ENCODE measurements around the gene RBL1.
"Not testable (repeated sequence)": the region's sequence is repeated elsewhere in the genome, so short reads cannot be mapped to it uniquely, and the experiment has no call there.

The RBL1 gene

GRCh38 chr20:37032077-37032476 lies 63.7 kb downstream of the RBL1 start:
- TF ChIP-seq CTCF (IDR thresholded peaks at IDR 0.05; ENCODE audit: low read depth, low read length, missing control alignments): no peak
- Histone ChIP-seq H3K4me3 (ENCODE audit: low read depth, low read length) (no peak overlapping the region), H3K36me3 (replicated peaks) (no peaks in the 10 kb centered on the region), H3K27ac (no peak overlapping the region), H3K27me3 (replicated peaks) (no peaks in the 10 kb centered on the region)
- no peak for DNase-seq
- in situ Hi-C loops (cut with HindIII; ENCODE audit: low pct_ligation_motif_present, low sequenced_read_pairs): no loop called here

- in situ Hi-C loops (cut with HindIII; ENCODE audit: low pct_ligation_motif_present, low sequenced_read_pairs): no loop called here
- no peak overlapping the region for H3K27ac ChIP-seq
- H3K4me3 ChIP-seq (ENCODE audit: low read depth, low read length): no peak overlapping the region
- no peaks in the 10 kb centered on the region for H3K27me3 ChIP-seq (replicated peaks)
- DNase-seq: no peak
- H3K36me3 ChIP-seq (replicated peaks): no peaks in the 10 kb centered on the region
- TF ChIP-seq CTCF (IDR thresholded peaks at IDR 0.05; ENCODE audit: low read depth, low read length, missing control alignments): no peak
These were observed 75.2 kb downstream of the RBL1 start for GRCh38 chr20:37020636-37021035.

- DNase-seq; H3K4me3 ChIP-seq (ENCODE audit: low read depth, low read length); H3K27me3 ChIP-seq (replicated peaks); H3K27ac ChIP-seq; H3K36me3 ChIP-seq (replicated peaks); in situ Hi-C loops (cut with HindIII; ENCODE audit: low pct_ligation_motif_present, low sequenced_read_pairs): not testable (repeated sequence)
These were observed 83.2 kb downstream of the RBL1 start for GRCh38 chr20:37012631-37013030.

- H3K36me3 ChIP-seq (replicated peaks); in situ Hi-C loops (cut with HindIII; ENCODE audit: low pct_ligation_motif_present, low sequenced_read_pairs); H3K27me3 ChIP-seq (replicated peaks); H3K27ac ChIP-seq; DNase-seq; H3K4me3 ChIP-seq (ENCODE audit: low read depth, low read length): not testable (repeated sequence)
These were observed 83.9 kb downstream of the RBL1 start for GRCh38 chr20:37011858-37012257.

- no peak overlapping the region for H3K4me3 ChIP-seq (ENCODE audit: low read depth, low read length)
- no peak overlapping the region for H3K27ac ChIP-seq
- in situ Hi-C loops (cut with HindIII; ENCODE audit: low pct_ligation_motif_present, low sequenced_read_pairs): no loop called here
- DNase-seq: no peak
- no peaks in the 10 kb centered on the region for H3K27me3 ChIP-seq (replicated peaks)
- H3K36me3 ChIP-seq (replicated peaks): no peaks in the 10 kb centered on the region
- no peak for TF ChIP-seq CTCF (IDR thresholded peaks at IDR 0.05; ENCODE audit: low read depth, low read length, missing control alignments)
These were observed 84.7 kb downstream of the RBL1 start for GRCh38 chr20:37011147-37011546.

- Histone ChIP-seq H3K27ac (no peak overlapping the region), H3K36me3 (replicated peaks) (no peaks in the 10 kb centered on the region), H3K27me3 (replicated peaks) (no peaks in the 10 kb centered on the region), H3K4me3 (ENCODE audit: low read depth, low read length) (no peak overlapping the region)
- peak; percentile 43 for DNase-seq
- TF ChIP-seq CTCF (IDR thresholded peaks at IDR 0.05; ENCODE audit: low read depth, low read length, missing control alignments): peak; percentile 47
- in situ Hi-C loops (cut with HindIII; ENCODE audit: low pct_ligation_motif_present, low sequenced_read_pairs): no loop called here
These were observed 87.7 kb downstream of the RBL1 start for GRCh38 chr20:37007898-37008649.

- in situ Hi-C loops (cut with HindIII; ENCODE audit: low pct_ligation_motif_present, low sequenced_read_pairs); H3K27ac ChIP-seq; H3K36me3 ChIP-seq (replicated peaks); H3K27me3 ChIP-seq (replicated peaks); H3K4me3 ChIP-seq (ENCODE audit: low read depth, low read length); DNase-seq: not testable (repeated sequence)
These were observed 90.5 kb downstream of the RBL1 start for GRCh38 chr20:37005062-37005942.

- H3K4me3 ChIP-seq (ENCODE audit: low read depth, low read length); in situ Hi-C loops (cut with HindIII; ENCODE audit: low pct_ligation_motif_present, low sequenced_read_pairs); DNase-seq; H3K36me3 ChIP-seq (replicated peaks); H3K27ac ChIP-seq; H3K27me3 ChIP-seq (replicated peaks): not testable (repeated sequence)
These were observed 94.2 kb downstream of the RBL1 start for GRCh38 chr20:37001634-37002033.

GRCh38 chr20:37000171-37000570 lies 95.6 kb downstream of the RBL1 start:
- H3K27ac ChIP-seq; H3K36me3 ChIP-seq (replicated peaks); in situ Hi-C loops (cut with HindIII; ENCODE audit: low pct_ligation_motif_present, low sequenced_read_pairs); DNase-seq; H3K4me3 ChIP-seq (ENCODE audit: low read depth, low read length); H3K27me3 ChIP-seq (replicated peaks): not testable (repeated sequence)

All from brain microvascular endothelial cell (primary cell).